ENCODE data around the gene GBX1. TPM values are rescaled to one million over a fixed set of nuclear protein-coding genes. Genes with fewer than 3 reads are reported as not detected.

Gene GBX1
- total and polyA plus RNA-seq, 2 donors (not counting 3 experiments of a cell fraction or from before 2014, with no cell fraction given): not detected

GRCh38 chr7:151143261-151144015 lies 24.1 kb downstream of the GBX1 start:
- Histone ChIP-seq H3K27ac (ENCODE audit: insufficient read depth, low read depth, low read length) (no peak overlapping the region), H3K79me2 (ENCODE audit: control insufficient read depth, insufficient read depth, low read length) (no peaks in the 10 kb centered on the region), H2AFZ (ENCODE audit: low read depth, low read length) (no peak overlapping the region), H3K27me3 (ENCODE audit: control insufficient read depth in 2 of 2, insufficient read depth in 2 of 2, low read length in 2 of 2) (no peaks in the 10 kb centered on the region), H3K4me2 (ENCODE audit: insufficient read depth, low read length) (no peak overlapping the region), H3K9me3 (replicated peaks; ENCODE audit: control insufficient read depth, insufficient read depth, low read length) (no peaks in the 10 kb centered on the region), H3K4me3 (replicated peaks in 1 of 3; ENCODE audit: insufficient read depth in 1 of 3, low read depth in 1 of 3, low read length in 3 of 3) (no peak overlapping the region), H3K9ac (replicated peaks; ENCODE audit: extremely low read depth, insufficient read depth, low read length) (no peak overlapping the region), H3K4me1 (ENCODE audit: control insufficient read depth, extremely low read depth, insufficient read depth, low read length) (no peaks in the 10 kb centered on the region), H4K20me1 (replicated peaks; ENCODE audit: control insufficient read depth, extremely low read depth, insufficient read depth, low read length) (no peaks in the 10 kb centered on the region), H3K9me1 (replicated peaks; ENCODE audit: control insufficient read depth, extremely low read depth, insufficient read depth, low read length) (no peaks in the 10 kb centered on the region), H3K36me3 (ENCODE audit: control insufficient read depth in 2 of 2, extremely low read depth in 1 of 2, insufficient read depth in 2 of 2, low read length in 2 of 2) (peaks cover 5 to 48% of the 10 kb centered on the region in 2 experiments)
- no peak for TF ChIP-seq GATA2 (IDR thresholded peaks at IDR 0.05; ENCODE audit: insufficient read depth, insufficient read length, low read depth, low read length)
- no peak for TF ChIP-seq MAX (IDR thresholded peaks at IDR 0.05; ENCODE audit: insufficient read depth, insufficient read length)
- no peak for TF ChIP-seq JUN (IDR thresholded peaks at IDR 0.05; ENCODE audit: borderline replicate concordance, insufficient read depth, insufficient read length, low read depth)
- no peak for TF ChIP-seq MYC (IDR thresholded peaks at IDR 0.05; ENCODE audit: low read depth, low read length)
- intact Hi-C loops (cut with micrococcal nuclease): no loop called here
- dilution Hi-C loops (cut with MboI; ENCODE audit: extremely low pct_ligation_motif_present, low sequenced_read_pairs): no loop called here
- ChIA-PET CTCF (interaction anchor here (1.2 to 3.0 kb wide), 2 partner anchors 19 to 20 kb away, joined by 3 to 14 read pairs; no protein-coding TSS in a partner anchor), POLR2A (no interaction called here)
- no peak for DNase-seq (ENCODE audit: low read depth, low spot score)
- no TSS peak for BruUV-seq (replicated peaks)
- no peak for FAIRE-seq

- Histone ChIP-seq H2AFZ (ENCODE audit: low read depth, low read length) (no peak overlapping the region), H3K9ac (replicated peaks; ENCODE audit: extremely low read depth, insufficient read depth, low read length) (no peak overlapping the region), H3K36me3 (ENCODE audit: control insufficient read depth in 2 of 2, extremely low read depth in 1 of 2, insufficient read depth in 2 of 2, low read length in 2 of 2) (peaks cover 5 to 53% of the 10 kb centered on the region in 2 experiments), H3K4me1 (ENCODE audit: control insufficient read depth, extremely low read depth, insufficient read depth, low read length) (no peaks in the 10 kb centered on the region), H3K27me3 (ENCODE audit: control insufficient read depth in 2 of 2, insufficient read depth in 2 of 2, low read length in 2 of 2) (no peaks in the 10 kb centered on the region), H3K79me2 (ENCODE audit: control insufficient read depth, insufficient read depth, low read length) (no peaks in the 10 kb centered on the region), H3K9me1 (replicated peaks; ENCODE audit: control insufficient read depth, extremely low read depth, insufficient read depth, low read length) (no peaks in the 10 kb centered on the region), H4K20me1 (replicated peaks; ENCODE audit: control insufficient read depth, extremely low read depth, insufficient read depth, low read length) (no peaks in the 10 kb centered on the region), H3K9me3 (replicated peaks; ENCODE audit: control insufficient read depth, insufficient read depth, low read length) (no peaks in the 10 kb centered on the region), H3K4me2 (ENCODE audit: insufficient read depth, low read length) (no peak overlapping the region), H3K4me3 (replicated peaks in 1 of 3; ENCODE audit: insufficient read depth in 1 of 3, low read depth in 1 of 3, low read length in 3 of 3) (no peak overlapping the region), H3K27ac (ENCODE audit: insufficient read depth, low read depth, low read length) (no peak overlapping the region)
- intact Hi-C loops (cut with micrococcal nuclease) (no loop called here), dilution Hi-C loops (cut with MboI; ENCODE audit: extremely low pct_ligation_motif_present, low sequenced_read_pairs) (no loop called here)
- DNase-seq (ENCODE audit: low read depth, low spot score): no peak
- ChIA-PET CTCF (interaction anchor here (3.0 kb wide), 1 partner anchor 19 kb away, joined by 14 read pairs; no protein-coding TSS in a partner anchor), POLR2A (no interaction called here)
- BruUV-seq (replicated peaks): no TSS peak
- FAIRE-seq: no peak
- TF ChIP-seq CTCF (IDR thresholded peaks at IDR 0.05; ENCODE audit: extremely low read depth in 1 of 2, insufficient read depth in 1 of 2, low read depth in 1 of 2, low read length in 2 of 2) (no peak), MAX (IDR thresholded peaks at IDR 0.05; ENCODE audit: insufficient read depth, insufficient read length) (no peak), GATA2 (IDR thresholded peaks at IDR 0.05; ENCODE audit: insufficient read depth, insufficient read length, low read depth, low read length) (no peak), FOS (IDR thresholded peaks at IDR 0.05; ENCODE audit: borderline replicate concordance, insufficient read depth, low read length) (no peak), JUN (IDR thresholded peaks at IDR 0.05; ENCODE audit: borderline replicate concordance, insufficient read depth, insufficient read length, low read depth) (no peak), EZH2 (IDR thresholded peaks at IDR 0.05; ENCODE audit: borderline replicate concordance, low read depth, low read length, severe bottlenecking) (no peak), POLR2A (IDR thresholded peaks at IDR 0.05; ENCODE audit: low read depth, low read length) (no peak), POLR2AphosphoS5 (IDR thresholded peaks at IDR 0.05; ENCODE audit: insufficient read depth, low read depth, low read length) (no peak), MYC (IDR thresholded peaks at IDR 0.05; ENCODE audit: low read depth, low read length) (no peak)
Observed at GRCh38 chr7:151142686-151143040, 24.8 kb downstream of the GBX1 start.

Data from endothelial cell of umbilical vein (primary cell).